ENCODE results near the gene PRRT1B.

PRRT1B gene

GRCh38 chr9:131593091-131593820, 47.9 kb downstream of the PRRT1B start:
- Histone ChIP-seq H2AFZ (ENCODE audit: low read depth, low read length) (no peak overlapping the region), H4K20me1 (ENCODE audit: insufficient read depth, low read length) (no peaks in the 10 kb centered on the region; the same call in 1 of the 2 replicates), H3K9me3 (ENCODE audit: insufficient read depth, low read length) (no peaks in the 10 kb centered on the region), H3K4me3 (ENCODE audit: low read length) (no peak overlapping the region), H3K27me3 (ENCODE audit: low read depth, low read length) (no peaks in the 10 kb centered on the region), H3K9ac (ENCODE audit: low read length) (no peak overlapping the region), H3K4me2 (ENCODE audit: low read length) (no peak overlapping the region), H3K36me3 (replicated peaks; ENCODE audit: low read depth, low read length) (peaks cover 93% of the 10 kb centered on the region), H3K79me2 (ENCODE audit: low read length) (no peaks in the 10 kb centered on the region; the same call in 1 of the 2 replicates), H3K4me1 (ENCODE audit: low read length) (no peaks in the 10 kb centered on the region), H3K27ac (ENCODE audit: low read length) (no peak overlapping the region)
- TF ChIP-seq CTCF (IDR thresholded peaks at IDR 0.05; ENCODE audit: low read depth, low read length) (no peak), EZH2phosphoT487 (IDR thresholded peaks at IDR 0.05; ENCODE audit: low read depth) (no peak)

- TF ChIP-seq CTCF (IDR thresholded peaks at IDR 0.05; ENCODE audit: low read depth, low read length) = no peak
- no peak for TF ChIP-seq EZH2phosphoT487 (IDR thresholded peaks at IDR 0.05; ENCODE audit: low read depth)
- Histone ChIP-seq H3K27me3 (ENCODE audit: low read depth, low read length) (no peaks in the 10 kb centered on the region), H3K4me2 (ENCODE audit: low read length) (no peak overlapping the region), H3K36me3 (replicated peaks; ENCODE audit: low read depth, low read length) (peaks cover 89% of the 10 kb centered on the region), H4K20me1 (ENCODE audit: insufficient read depth, low read length) (no peaks in the 10 kb centered on the region; the same call in 1 of the 2 replicates), H3K4me1 (ENCODE audit: low read length) (no peaks in the 10 kb centered on the region), H3K9me3 (ENCODE audit: insufficient read depth, low read length) (no peaks in the 10 kb centered on the region), H3K27ac (ENCODE audit: low read length) (no peak overlapping the region), H3K79me2 (ENCODE audit: low read length) (no peaks in the 10 kb centered on the region; the same call in 1 of the 2 replicates), H3K9ac (ENCODE audit: low read length) (no peak overlapping the region), H3K4me3 (ENCODE audit: low read length) (no peak overlapping the region), H2AFZ (ENCODE audit: low read depth, low read length) (no peak overlapping the region)
Measured at GRCh38 chr9:131593936-131594665, 48.8 kb downstream of the PRRT1B start.

GRCh38 chr9:131594906-131595665, 49.8 kb downstream of the PRRT1B start:
- H3K4me3 ChIP-seq (ENCODE audit: low read length) = no peak overlapping the region
- H3K4me1 ChIP-seq (ENCODE audit: low read length) = no peaks in the 10 kb centered on the region
- no peak overlapping the region for H3K4me2 ChIP-seq (ENCODE audit: low read length)
- no peak overlapping the region for H3K9ac ChIP-seq (ENCODE audit: low read length)
- H3K27ac ChIP-seq (ENCODE audit: low read length) = no peak overlapping the region
- H3K9me3 ChIP-seq (ENCODE audit: insufficient read depth, low read length) = no peaks in the 10 kb centered on the region
- no peak overlapping the region for H2AFZ ChIP-seq (ENCODE audit: low read depth, low read length)
- peaks cover 87% of the 10 kb centered on the region for H3K36me3 ChIP-seq (replicated peaks; ENCODE audit: low read depth, low read length)
- no peaks in the 10 kb centered on the region; the same call in 1 of the 2 replicates for H4K20me1 ChIP-seq (ENCODE audit: insufficient read depth, low read length)
- H3K79me2 ChIP-seq (ENCODE audit: low read length) = no peaks in the 10 kb centered on the region; the same call in 1 of the 2 replicates
- no peak for TF ChIP-seq EZH2phosphoT487 (IDR thresholded peaks at IDR 0.05; ENCODE audit: low read depth)
- TF ChIP-seq CTCF (IDR thresholded peaks at IDR 0.05; ENCODE audit: low read depth, low read length) = no peak
- no peaks in the 10 kb centered on the region for H3K27me3 ChIP-seq (ENCODE audit: low read depth, low read length)

Measured in OCI-LY3 (cell line).